ENCODE data around the gene CDH23. TPM values are rescaled to one million over a fixed set of nuclear protein-coding genes. Genes with fewer than 3 reads are reported as not detected.

CDH23 gene
- polyA plus RNA-seq, 1 donor from 2014 or later, result not detected

GRCh38 chr10:71604324-71605018 lies 207.8 kb downstream of the CDH23 start:
- Mint-ChIP-seq H3K9me3 (no peaks in the 10 kb centered on the region), H3K27ac (no peak overlapping the region), H3K4me1 (peaks cover 0 to 3% (median 2%) of the 10 kb centered on the region in 3 donors), H3K36me3 (no peaks in the 10 kb centered on the region), H3K27me3 (peaks cover 1% of the 10 kb centered on the region), H3K4me3 (no peak overlapping the region)

DNA sequence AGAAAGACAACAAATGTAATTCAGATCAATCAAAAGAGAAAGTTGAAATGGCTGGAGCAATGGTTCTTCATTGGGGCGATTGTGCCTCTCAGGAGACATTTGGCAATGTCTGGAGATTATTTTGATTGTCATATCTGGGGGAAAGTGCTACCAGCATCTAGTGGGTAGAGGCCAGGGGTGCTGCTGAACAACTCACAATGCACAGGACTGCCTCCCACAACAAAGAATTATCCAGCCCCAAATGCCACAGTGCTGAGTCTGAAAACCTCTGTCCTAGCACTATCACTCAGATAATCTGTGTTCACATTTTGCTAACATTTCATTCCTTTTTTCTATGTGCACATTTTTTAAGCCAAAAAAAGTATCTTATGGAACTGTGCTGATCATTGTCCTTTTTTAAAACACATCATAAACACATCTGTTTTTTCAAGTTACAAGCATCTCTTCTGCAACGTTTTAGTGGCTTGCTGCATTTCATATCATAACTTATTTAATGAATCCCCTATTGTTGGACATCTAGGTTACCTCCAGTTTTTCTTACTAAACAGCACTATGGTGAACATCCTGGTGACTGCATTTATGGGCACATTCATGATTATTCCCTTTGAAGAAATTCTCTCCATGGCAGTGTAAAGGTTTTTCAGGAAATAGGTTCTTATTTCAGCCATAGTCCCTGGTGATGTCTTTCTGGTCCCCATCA lies 208.7 kb downstream of the CDH23 start:
- no peak overlapping the region for H3K4me3 Mint-ChIP-seq
- H3K27me3 Mint-ChIP-seq, result peaks cover 1% of the 10 kb centered on the region
- peaks cover 0 to 5% (median 2%) of the 10 kb centered on the region in 3 donors for H3K4me1 Mint-ChIP-seq
- no peaks in the 10 kb centered on the region for H3K9me3 Mint-ChIP-seq
- no peaks in the 10 kb centered on the region for H3K36me3 Mint-ChIP-seq
- H3K27ac Mint-ChIP-seq, result no peak overlapping the region

GRCh38 chr10:71606257-71607081 lies 209.7 kb downstream of the CDH23 start:
- Mint-ChIP-seq H3K4me3 (no peak overlapping the region), H3K27ac (no peak overlapping the region), H3K4me1 (peaks cover 0 to 5% (median 2%) of the 10 kb centered on the region in 3 donors), H3K9me3 (no peaks in the 10 kb centered on the region), H3K27me3 (peaks cover 5% of the 10 kb centered on the region), H3K36me3 (no peaks in the 10 kb centered on the region)

GRCh38 chr10:71607082-71607443 lies 210.3 kb downstream of the CDH23 start:
- no peaks in the 10 kb centered on the region for H3K9me3 Mint-ChIP-seq
- no peak overlapping the region for H3K27ac Mint-ChIP-seq
- H3K4me3 Mint-ChIP-seq, result peak overlapping the region in 1 of 4 donors; percentile 25
- peaks cover 10% of the 10 kb centered on the region for H3K27me3 Mint-ChIP-seq
- H3K4me1 Mint-ChIP-seq, result peaks cover 0 to 5% (median 2%) of the 10 kb centered on the region in 3 donors
- H3K36me3 Mint-ChIP-seq, result no peaks in the 10 kb centered on the region

- Mint-ChIP-seq H3K36me3 (no peaks in the 10 kb centered on the region), H3K4me3 (no peak overlapping the region), H3K27ac (peak overlapping the region in 1 of 3 donors; percentile 27), H3K27me3 (peaks cover 12% of the 10 kb centered on the region), H3K4me1 (peaks cover 0 to 5% (median 2%) of the 10 kb centered on the region in 3 donors), H3K9me3 (no peaks in the 10 kb centered on the region)
These were observed 212.4 kb downstream of the CDH23 start for GRCh38 chr10:71608819-71609768.

GRCh38 chr10:71610651-71611050 lies 213.9 kb downstream of the CDH23 start:
- H3K9me3 Mint-ChIP-seq, result no peaks in the 10 kb centered on the region

DNA sequence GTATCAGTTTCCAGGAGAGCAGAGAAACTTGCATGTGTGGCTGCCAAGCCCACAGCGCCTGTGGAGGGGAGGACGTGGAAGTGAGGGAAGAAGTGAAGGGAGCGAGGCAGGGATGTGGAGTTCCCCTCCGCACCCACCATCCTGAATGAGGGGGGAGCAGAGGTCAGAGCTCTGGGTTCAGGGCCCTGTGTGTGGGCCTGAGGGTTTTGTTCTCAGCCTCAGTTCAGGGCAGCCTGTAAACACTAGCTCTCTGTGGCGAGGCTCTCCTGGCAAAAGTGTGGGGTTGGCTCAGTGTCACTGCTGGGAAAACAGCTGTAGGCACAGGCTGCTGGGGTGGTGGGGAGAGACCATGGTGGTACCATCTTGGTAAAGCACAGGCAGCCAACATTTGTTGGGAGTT lies 214.4 kb downstream of the CDH23 start:
- Mint-ChIP-seq H3K36me3 (no peaks in the 10 kb centered on the region), H3K27me3 (peaks cover 17% of the 10 kb centered on the region), H3K27ac (no peak overlapping the region), H3K9me3 (no peaks in the 10 kb centered on the region), H3K4me3 (no peak overlapping the region), H3K4me1 (peaks cover 0 to 5% (median 2%) of the 10 kb centered on the region in 3 donors)

More at GRCh38 chr10:71610651-71611050, 213.9 kb downstream of the CDH23 start:
- H3K4me1 Mint-ChIP-seq, result peaks cover 0 to 5% (median 2%) of the 10 kb centered on the region in 3 donors
- H3K36me3 Mint-ChIP-seq, result no peaks in the 10 kb centered on the region
- peaks cover 14% of the 10 kb centered on the region for H3K27me3 Mint-ChIP-seq
- H3K27ac Mint-ChIP-seq, result peak overlapping the region in 1 of 3 donors; percentile 54
- H3K4me3 Mint-ChIP-seq, result no peak overlapping the region

DNA sequence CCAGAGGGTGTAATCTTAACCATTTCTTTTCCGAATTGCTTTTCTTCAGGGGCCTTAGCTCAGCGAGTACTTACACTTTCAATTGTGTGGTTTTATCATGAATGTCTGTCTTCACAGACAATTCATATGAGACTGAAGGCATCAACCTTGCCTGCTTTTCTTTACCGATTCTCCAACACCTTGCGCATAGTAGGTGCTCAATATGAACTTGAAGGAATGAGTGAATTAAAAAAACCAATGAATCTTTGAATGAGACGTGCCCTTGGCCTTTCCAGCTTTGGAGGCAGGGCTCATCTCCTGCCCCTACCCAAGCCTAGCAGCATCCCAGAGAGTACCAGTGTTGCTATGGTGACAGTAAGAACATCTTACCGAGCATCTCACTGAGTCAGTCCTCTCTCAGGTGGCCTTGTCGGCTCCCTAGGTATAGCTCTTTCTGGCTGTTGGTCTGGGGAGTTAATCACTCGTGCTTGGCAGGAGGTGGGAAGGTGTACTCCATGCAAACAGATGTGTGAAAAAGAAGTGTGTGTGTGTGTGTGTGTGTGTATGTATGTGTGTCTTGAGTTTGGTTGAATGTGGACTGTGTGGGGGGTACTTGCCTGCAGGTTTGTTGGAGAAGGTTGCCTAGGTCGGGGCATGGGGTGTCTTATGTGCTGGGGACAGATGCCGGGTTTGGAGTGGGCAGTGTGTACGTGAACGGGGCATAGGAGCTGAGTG lies 215.1 kb downstream of the CDH23 start:
- no peaks in the 10 kb centered on the region for H3K36me3 Mint-ChIP-seq
- no peak overlapping the region for H3K4me3 Mint-ChIP-seq
- H3K9me3 Mint-ChIP-seq, result no peaks in the 10 kb centered on the region
- H3K4me1 Mint-ChIP-seq, result peaks cover 0 to 5% (median 2%) of the 10 kb centered on the region in 3 donors
- peaks cover 17% of the 10 kb centered on the region for H3K27me3 Mint-ChIP-seq
- H3K27ac Mint-ChIP-seq, result no peak overlapping the region

DNA sequence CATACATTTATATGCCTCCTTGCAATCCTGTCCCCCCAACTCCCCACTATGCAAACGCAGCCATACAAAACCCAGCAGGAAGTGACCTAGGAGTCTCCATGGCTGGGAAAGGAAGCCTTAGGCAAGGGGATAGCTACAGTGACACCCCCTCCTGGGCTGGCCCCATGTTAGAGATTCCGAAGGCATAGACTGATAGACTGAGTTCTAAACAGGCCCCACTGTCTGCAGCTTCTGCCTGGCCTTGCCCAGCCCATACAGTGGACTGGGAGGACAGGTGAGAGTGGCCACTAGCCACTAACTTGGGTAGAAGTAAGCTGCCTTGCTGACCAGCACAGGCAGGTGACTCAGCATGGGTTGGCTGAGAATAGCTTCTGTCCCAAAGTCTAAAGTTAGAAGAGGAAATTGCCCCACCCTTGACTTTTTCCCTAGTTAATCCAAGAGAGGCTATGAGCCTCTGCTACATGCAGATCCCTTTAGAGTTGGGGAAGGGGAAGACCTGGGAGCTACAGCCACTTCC lies 216.6 kb downstream of the CDH23 start:
- H3K4me3 Mint-ChIP-seq, result peak overlapping the region in 1 of 4 donors; percentile 27
- H3K9me3 Mint-ChIP-seq, result peaks cover 0 to 1% (median 0%) of the 10 kb centered on the region in 3 donors
- no peak overlapping the region for H3K27ac Mint-ChIP-seq
- no peaks in the 10 kb centered on the region for H3K36me3 Mint-ChIP-seq
- peaks cover 18% of the 10 kb centered on the region for H3K27me3 Mint-ChIP-seq
- peaks cover 0 to 5% (median 2%) of the 10 kb centered on the region in 3 donors for H3K4me1 Mint-ChIP-seq

- Mint-ChIP-seq H3K27ac (no peak overlapping the region), H3K4me1 (peaks cover 0 to 5% (median 2%) of the 10 kb centered on the region in 3 donors), H3K9me3 (peaks cover 0 to 1% (median 0%) of the 10 kb centered on the region in 3 donors), H3K4me3 (no peak overlapping the region), H3K27me3 (peaks cover 18% of the 10 kb centered on the region), H3K36me3 (no peaks in the 10 kb centered on the region)
These were observed 217.2 kb downstream of the CDH23 start for GRCh38 chr10:71613877-71614276.

DNA sequence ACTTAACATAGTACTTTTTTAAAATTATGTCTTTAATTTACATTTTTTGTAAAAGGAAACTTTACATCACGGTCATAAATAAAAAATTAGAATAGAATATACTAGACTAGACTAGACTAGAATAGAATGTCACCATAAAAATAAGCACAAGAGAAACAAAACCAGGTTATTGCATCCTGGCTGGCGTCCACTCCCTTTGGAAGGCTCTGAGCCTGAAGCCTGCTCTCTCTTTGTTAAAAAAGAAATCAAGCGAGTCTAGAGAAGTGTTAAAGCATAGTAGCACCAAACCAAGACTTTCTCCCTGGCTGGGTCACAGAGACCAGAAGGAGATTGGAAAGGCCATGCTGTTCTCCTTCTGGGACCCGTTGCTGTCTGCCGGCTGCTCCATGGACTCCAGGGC lies 218.2 kb downstream of the CDH23 start:
- Mint-ChIP-seq H3K27me3 (peaks cover 18% of the 10 kb centered on the region), H3K9me3 (peaks cover 0 to 1% (median 0%) of the 10 kb centered on the region in 3 donors), H3K4me1 (no peaks in the 10 kb centered on the region), H3K27ac (no peak overlapping the region), H3K36me3 (no peaks in the 10 kb centered on the region), H3K4me3 (no peak overlapping the region)

DNA sequence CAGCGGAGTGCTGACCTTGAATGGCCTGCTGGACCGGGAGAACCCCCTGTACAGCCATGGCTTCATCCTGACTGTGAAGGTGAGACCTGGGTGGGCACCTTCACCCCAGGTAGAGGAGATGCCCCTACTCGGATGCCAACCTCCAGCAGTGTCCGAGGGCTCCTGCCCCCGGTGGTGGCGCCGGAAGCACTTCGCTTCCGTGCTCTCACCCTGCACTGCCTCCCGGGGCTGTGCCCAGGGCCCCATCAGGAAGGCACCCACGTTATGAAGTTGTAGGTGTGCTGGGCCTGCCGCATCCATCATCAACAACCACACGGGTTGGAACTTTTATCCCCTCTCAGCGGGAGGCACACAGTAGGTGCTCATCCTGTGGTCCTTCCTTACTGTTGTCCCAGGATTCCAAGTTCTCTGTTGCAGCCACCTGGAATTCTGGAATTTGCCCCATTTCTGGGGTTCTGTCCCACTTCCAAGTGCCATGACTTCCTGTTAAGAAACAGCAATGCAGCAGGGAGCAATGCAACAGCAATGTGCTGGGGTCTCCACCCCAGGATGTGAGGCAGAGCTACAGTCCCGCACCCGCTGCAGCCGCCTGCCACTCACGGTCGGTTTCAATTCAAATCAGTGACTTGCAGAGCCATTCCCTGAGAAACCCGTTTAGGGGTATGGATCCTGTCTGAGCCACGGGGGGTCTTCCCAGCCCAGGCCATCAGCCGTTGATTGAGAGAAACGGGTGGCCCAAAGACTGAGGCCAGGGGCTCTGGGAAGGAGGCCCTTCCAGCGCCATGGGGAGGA lies 219.0 kb downstream of the CDH23 start:
- Mint-ChIP-seq H3K27ac (no peak overlapping the region), H3K4me3 (no peak overlapping the region), H3K9me3 (peaks cover 0 to 1% (median 0%) of the 10 kb centered on the region in 3 donors), H3K4me1 (no peaks in the 10 kb centered on the region), H3K27me3 (peaks cover 18% of the 10 kb centered on the region), H3K36me3 (no peaks in the 10 kb centered on the region)
